ENCODE measurements around the gene AGR2. TPM values are rescaled to one million over a fixed set of nuclear protein-coding genes. Genes with fewer than 3 reads are reported as not detected.

AGR2 gene
- total RNA-seq: not detected in 2 replicates

DNA sequence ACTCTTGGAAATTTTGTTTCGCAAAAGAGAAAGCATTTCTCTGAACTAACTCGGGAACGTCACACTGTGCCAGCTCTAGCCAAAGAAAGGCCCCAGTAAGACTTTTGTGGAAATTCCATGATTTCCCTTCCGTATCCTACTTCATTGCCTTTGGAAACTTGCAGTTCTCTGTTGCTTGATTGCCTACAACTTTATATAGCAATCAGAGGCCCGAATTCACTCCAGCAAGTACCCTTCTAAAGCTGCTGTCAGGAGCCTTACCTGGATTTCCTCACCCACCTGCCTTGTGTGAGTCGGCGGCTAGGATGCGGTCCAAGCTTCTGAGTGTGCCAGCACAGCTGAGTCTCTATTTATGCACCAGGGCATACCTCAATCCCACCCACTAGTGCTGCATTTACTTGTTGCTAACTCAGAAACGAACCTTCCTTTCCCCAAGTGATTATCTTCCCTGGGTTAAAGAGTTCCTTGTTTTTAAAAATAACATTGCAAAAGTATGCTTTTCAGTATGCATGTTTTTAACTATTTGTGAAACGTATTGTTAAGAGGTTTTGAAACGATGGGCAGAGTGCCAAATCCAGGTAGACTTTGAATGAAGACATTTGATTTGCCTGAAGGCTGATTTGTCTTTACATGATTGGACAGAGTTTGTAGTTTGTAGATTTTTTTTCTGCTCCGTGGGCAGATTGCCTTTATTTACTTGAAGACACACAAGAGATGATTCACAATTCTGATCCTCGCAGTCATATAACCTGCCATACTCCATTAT, at the start of gene AGR2:
TSS of gene AGR2 (minus strand) at position 326 of the 766 bp plus-strand sequence. CDS start 3,203 bp downstream, outside the sequence.

GRCh38 chr7:16753102-16753931, 51.5 kb downstream of the AGR2 start, which contains the start of gene TSPAN13:
TSPAN13 (plus strand) TSS chr7:16753755; CDS start chr7:16753968, 213 bp downstream.

Other genes starting within 250 kb of the AGR2 start
- 10.4 and 16.0 TPM in 2 replicates for gene ANKMY2, start 159.2 kb downstream of the AGR2 start, total RNA-seq
- gene BZW2, start 158.8 kb downstream of the AGR2 start, total RNA-seq: 100 and 119 TPM in 2 replicates
- 13.1 and 32.5 TPM in 2 replicates for gene TSPAN13, start 51.2 kb downstream of the AGR2 start, total RNA-seq
- gene AGR3, start 77.0 kb upstream of the AGR2 start, total RNA-seq: not detected in 2 replicates